Activated naive CD4-positive, alpha-beta T cell treated with anti-CD3 and anti-CD28 coated beads, Interleukin-2, amount 50 U/mL, for 24 hours (primary cell): ENCODE results near the gene ADGB.

Source experiments
- H3K27ac Mint-ChIP-seq: one replicate; pipeline ENCODE4 v1.8.0; 2021; ENCODE audit warnings: mild to moderate bottlenecking, mixed read lengths
- H3K27me3 Mint-ChIP-seq: one replicate; pipeline ENCODE4 v1.8.0; 2021; ENCODE audit warnings: mixed read lengths
- H3K36me3 Mint-ChIP-seq: one replicate; pipeline ENCODE4 v1.8.0; 2021; ENCODE audit warnings: mixed read lengths
- H3K4me1 Mint-ChIP-seq: one replicate; pipeline ENCODE4 v1.8.0; 2021; ENCODE audit warnings: mixed read lengths
- H3K4me3 Mint-ChIP-seq: one replicate; pipeline ENCODE4 v1.8.0; 2021; ENCODE audit warnings: mild to moderate bottlenecking, mixed read lengths
- H3K9me3 Mint-ChIP-seq: one replicate; pipeline ENCODE4 v1.8.0; 2021; ENCODE audit warnings: mixed read lengths

ADGB gene

GRCh38 chr6:146594495-146594894 is 4.3 kb upstream of the ADGB start:
- Mint-ChIP-seq H3K27ac (no peak overlapping the region), H3K9me3 (no peaks in the 10 kb centered on the region), H3K4me3 (no peak overlapping the region), H3K36me3 (no peaks in the 10 kb centered on the region), H3K4me1 (peaks cover 6% of the 10 kb centered on the region), H3K27me3 (peaks cover 6% of the 10 kb centered on the region)

- Mint-ChIP-seq H3K27ac (no peak overlapping the region), H3K9me3 (no peaks in the 10 kb centered on the region), H3K27me3 (peaks cover 11% of the 10 kb centered on the region), H3K4me3 (no peak overlapping the region), H3K4me1 (peaks cover 6% of the 10 kb centered on the region), H3K36me3 (no peaks in the 10 kb centered on the region)
These were observed 2.6 kb upstream of the ADGB start for GRCh38 chr6:146595972-146596731.

GRCh38 chr6:146601352-146601751 is 2.6 kb downstream of the ADGB start:
- H3K9me3 Mint-ChIP-seq, result no peaks in the 10 kb centered on the region
- H3K4me3 Mint-ChIP-seq, result no peak overlapping the region
- H3K4me1 Mint-ChIP-seq, result peaks cover 6% of the 10 kb centered on the region
- no peaks in the 10 kb centered on the region for H3K36me3 Mint-ChIP-seq
- no peak overlapping the region for H3K27ac Mint-ChIP-seq
- peaks cover 11% of the 10 kb centered on the region for H3K27me3 Mint-ChIP-seq

GRCh38 chr6:146602526-146602925 is 3.8 kb downstream of the ADGB start:
- Mint-ChIP-seq H3K4me1 (peaks cover 6% of the 10 kb centered on the region), H3K4me3 (no peak overlapping the region), H3K9me3 (no peaks in the 10 kb centered on the region), H3K27ac (no peak overlapping the region), H3K36me3 (no peaks in the 10 kb centered on the region), H3K27me3 (peaks cover 11% of the 10 kb centered on the region)

GRCh38 chr6:146613947-146614346 is 15.2 kb downstream of the ADGB start:
- no peaks in the 10 kb centered on the region for H3K36me3 Mint-ChIP-seq
- no peaks in the 10 kb centered on the region for H3K4me1 Mint-ChIP-seq
- peaks cover 4% of the 10 kb centered on the region for H3K9me3 Mint-ChIP-seq
- no peaks in the 10 kb centered on the region for H3K27me3 Mint-ChIP-seq
- H3K27ac Mint-ChIP-seq, result no peak overlapping the region
- H3K4me3 Mint-ChIP-seq, result no peak overlapping the region

GRCh38 chr6:146620655-146621054 is 21.9 kb downstream of the ADGB start:
- Mint-ChIP-seq H3K9me3 (peaks cover 10% of the 10 kb centered on the region), H3K27ac (no peak overlapping the region), H3K4me1 (no peaks in the 10 kb centered on the region), H3K36me3 (no peaks in the 10 kb centered on the region), H3K27me3 (no peaks in the 10 kb centered on the region), H3K4me3 (no peak overlapping the region)

- no peaks in the 10 kb centered on the region for H3K36me3 Mint-ChIP-seq
These were observed 29.6 kb downstream of the ADGB start for GRCh38 chr6:146628350-146628749.

GRCh38 chr6:146634022-146634421 is 35.2 kb downstream of the ADGB start:
- no peak overlapping the region for H3K4me3 Mint-ChIP-seq
- H3K9me3 Mint-ChIP-seq, result no peaks in the 10 kb centered on the region
- H3K4me1 Mint-ChIP-seq, result no peaks in the 10 kb centered on the region
- H3K27me3 Mint-ChIP-seq, result peaks cover 3% of the 10 kb centered on the region
- H3K36me3 Mint-ChIP-seq, result no peaks in the 10 kb centered on the region
- H3K27ac Mint-ChIP-seq, result no peak overlapping the region

More at GRCh38 chr6:146628350-146628749, 29.6 kb downstream of the ADGB start:
- no peak overlapping the region for H3K4me3 Mint-ChIP-seq
- H3K27me3 Mint-ChIP-seq, result peaks cover 3% of the 10 kb centered on the region
- no peak overlapping the region for H3K27ac Mint-ChIP-seq
- H3K4me1 Mint-ChIP-seq, result no peaks in the 10 kb centered on the region
- no peaks in the 10 kb centered on the region for H3K9me3 Mint-ChIP-seq

GRCh38 chr6:146635165-146635564 is 36.4 kb downstream of the ADGB start:
- H3K27ac Mint-ChIP-seq, result no peak overlapping the region
- no peaks in the 10 kb centered on the region for H3K4me1 Mint-ChIP-seq
- H3K27me3 Mint-ChIP-seq, result peaks cover 3% of the 10 kb centered on the region
- no peak overlapping the region for H3K4me3 Mint-ChIP-seq
- no peaks in the 10 kb centered on the region for H3K9me3 Mint-ChIP-seq
- H3K36me3 Mint-ChIP-seq, result no peaks in the 10 kb centered on the region

GRCh38 chr6:146636481-146636880 is 37.7 kb downstream of the ADGB start:
- H3K9me3 Mint-ChIP-seq, result no peaks in the 10 kb centered on the region
- no peaks in the 10 kb centered on the region for H3K4me1 Mint-ChIP-seq
- no peaks in the 10 kb centered on the region for H3K36me3 Mint-ChIP-seq
- peaks cover 3% of the 10 kb centered on the region for H3K27me3 Mint-ChIP-seq
- H3K4me3 Mint-ChIP-seq, result no peak overlapping the region
- no peak overlapping the region for H3K27ac Mint-ChIP-seq

- Mint-ChIP-seq H3K9me3 (no peaks in the 10 kb centered on the region), H3K36me3 (no peaks in the 10 kb centered on the region), H3K27me3 (no peaks in the 10 kb centered on the region), H3K4me1 (no peaks in the 10 kb centered on the region), H3K4me3 (no peak overlapping the region), H3K27ac (no peak overlapping the region)
These were observed 44.1 kb downstream of the ADGB start for GRCh38 chr6:146642921-146643320.

GRCh38 chr6:146650799-146651481 is 52.2 kb downstream of the ADGB start:
- Mint-ChIP-seq H3K4me3 (no peak overlapping the region), H3K36me3 (no peaks in the 10 kb centered on the region), H3K4me1 (no peaks in the 10 kb centered on the region), H3K9me3 (no peaks in the 10 kb centered on the region), H3K27ac (no peak overlapping the region), H3K27me3 (no peaks in the 10 kb centered on the region)

- Mint-ChIP-seq H3K9me3 (no peaks in the 10 kb centered on the region), H3K27ac (no peak overlapping the region), H3K4me3 (no peak overlapping the region), H3K27me3 (no peaks in the 10 kb centered on the region), H3K4me1 (no peaks in the 10 kb centered on the region), H3K36me3 (no peaks in the 10 kb centered on the region)
These were observed 52.7 kb downstream of the ADGB start for GRCh38 chr6:146651482-146651863.

GRCh38 chr6:146657432-146657831 is 58.7 kb downstream of the ADGB start:
- H3K27ac Mint-ChIP-seq, result no peak overlapping the region
- no peaks in the 10 kb centered on the region for H3K4me1 Mint-ChIP-seq
- no peak overlapping the region for H3K4me3 Mint-ChIP-seq
- peaks cover 9% of the 10 kb centered on the region for H3K9me3 Mint-ChIP-seq
- H3K36me3 Mint-ChIP-seq, result no peaks in the 10 kb centered on the region
- no peaks in the 10 kb centered on the region for H3K27me3 Mint-ChIP-seq

- H3K36me3 Mint-ChIP-seq, result no peaks in the 10 kb centered on the region
- peaks cover 9% of the 10 kb centered on the region for H3K9me3 Mint-ChIP-seq
- H3K4me3 Mint-ChIP-seq, result no peak overlapping the region
- peaks cover 10% of the 10 kb centered on the region for H3K27me3 Mint-ChIP-seq
- no peak overlapping the region for H3K27ac Mint-ChIP-seq
- no peaks in the 10 kb centered on the region for H3K4me1 Mint-ChIP-seq
These were observed 66.1 kb downstream of the ADGB start for GRCh38 chr6:146664871-146665360.

GRCh38 chr6:146666909-146667308 is 68.1 kb downstream of the ADGB start:
- Mint-ChIP-seq H3K4me1 (no peaks in the 10 kb centered on the region), H3K27ac (no peak overlapping the region), H3K36me3 (no peaks in the 10 kb centered on the region), H3K9me3 (peaks cover 5% of the 10 kb centered on the region), H3K4me3 (no peak overlapping the region), H3K27me3 (peaks cover 16% of the 10 kb centered on the region)
